Measurements from ENCODE around the gene FAIM2.

The FAIM2 gene

GRCh38 chr12:49824895-49825294 is 78.8 kb downstream of the FAIM2 start:
- H3K9me3 ChIP-seq (ENCODE audit: control insufficient read depth, low read length): no peaks in the 10 kb centered on the region
- H3K36me3 ChIP-seq (ENCODE audit: control insufficient read depth, insufficient read depth, low read length): no peaks in the 10 kb centered on the region
- H3K4me3 ChIP-seq (ENCODE audit: insufficient read depth, low read depth, low read length): no peak overlapping the region
- H3K4me1 ChIP-seq (ENCODE audit: control insufficient read depth, insufficient read depth, low read length): peaks cover 22% of the 10 kb centered on the region
- H3K27me3 ChIP-seq (ENCODE audit: control insufficient read depth, insufficient read depth, low read length, poor library complexity, severe bottlenecking): no peaks in the 10 kb centered on the region
- no peak overlapping the region for H3K27ac ChIP-seq (ENCODE audit: insufficient read depth, low read depth, low read length, poor library complexity, severe bottlenecking)
- WGBS, 2 experiments: 91% methylated on average over 4 of the region's 4 CpGs

- 94% methylated on average over 8 of the region's 8 CpGs for WGBS, 2 experiments
- Histone ChIP-seq H3K9me3 (ENCODE audit: control insufficient read depth, low read length) (no peaks in the 10 kb centered on the region), H3K4me1 (ENCODE audit: control insufficient read depth, insufficient read depth, low read length) (peaks cover 22% of the 10 kb centered on the region), H3K27me3 (ENCODE audit: control insufficient read depth, insufficient read depth, low read length, poor library complexity, severe bottlenecking) (no peaks in the 10 kb centered on the region), H3K27ac (ENCODE audit: insufficient read depth, low read depth, low read length, poor library complexity, severe bottlenecking) (no peak overlapping the region), H3K4me3 (ENCODE audit: insufficient read depth, low read depth, low read length) (no peak overlapping the region), H3K36me3 (ENCODE audit: control insufficient read depth, insufficient read depth, low read length) (no peaks in the 10 kb centered on the region)
Measured at GRCh38 chr12:49824416-49824815, 79.3 kb downstream of the FAIM2 start.

- H3K9me3 ChIP-seq (ENCODE audit: control insufficient read depth, low read length): no peaks in the 10 kb centered on the region
- H3K4me3 ChIP-seq (ENCODE audit: insufficient read depth, low read depth, low read length): no peak overlapping the region
- H3K27ac ChIP-seq (ENCODE audit: insufficient read depth, low read depth, low read length, poor library complexity, severe bottlenecking): no peak overlapping the region
- H3K27me3 ChIP-seq (ENCODE audit: control insufficient read depth, insufficient read depth, low read length, poor library complexity, severe bottlenecking): no peaks in the 10 kb centered on the region
- WGBS, 2 experiments: 92 to 95% methylated on average over 6 of the region's 6 CpGs
- H3K36me3 ChIP-seq (ENCODE audit: control insufficient read depth, insufficient read depth, low read length): no peaks in the 10 kb centered on the region
- H3K4me1 ChIP-seq (ENCODE audit: control insufficient read depth, insufficient read depth, low read length): peaks cover 22% of the 10 kb centered on the region
Measured at GRCh38 chr12:49823951-49824350, 79.7 kb downstream of the FAIM2 start.

GRCh38 chr12:49823350-49823749 is 80.3 kb downstream of the FAIM2 start:
- whole genome bisulfite sequencing, 2 experiments: 90 to 100% methylated on average over 1 of the region's 1 CpG
- no peak overlapping the region for H3K4me3 ChIP-seq (ENCODE audit: insufficient read depth, low read depth, low read length)
- peaks cover 22% of the 10 kb centered on the region for H3K4me1 ChIP-seq (ENCODE audit: control insufficient read depth, insufficient read depth, low read length)
- no peak overlapping the region for H3K27ac ChIP-seq (ENCODE audit: insufficient read depth, low read depth, low read length, poor library complexity, severe bottlenecking)
- H3K36me3 ChIP-seq (ENCODE audit: control insufficient read depth, insufficient read depth, low read length): no peaks in the 10 kb centered on the region
- no peaks in the 10 kb centered on the region for H3K9me3 ChIP-seq (ENCODE audit: control insufficient read depth, low read length)
- no peaks in the 10 kb centered on the region for H3K27me3 ChIP-seq (ENCODE audit: control insufficient read depth, insufficient read depth, low read length, poor library complexity, severe bottlenecking)

GRCh38 chr12:49821373-49822287 is 82.1 kb downstream of the FAIM2 start:
- Histone ChIP-seq H3K27me3 (ENCODE audit: control insufficient read depth, insufficient read depth, low read length, poor library complexity, severe bottlenecking) (no peaks in the 10 kb centered on the region), H3K4me3 (ENCODE audit: insufficient read depth, low read depth, low read length) (no peak overlapping the region), H3K36me3 (ENCODE audit: control insufficient read depth, insufficient read depth, low read length) (no peaks in the 10 kb centered on the region), H3K27ac (ENCODE audit: insufficient read depth, low read depth, low read length, poor library complexity, severe bottlenecking) (no peak overlapping the region), H3K4me1 (ENCODE audit: control insufficient read depth, insufficient read depth, low read length) (peaks cover 16% of the 10 kb centered on the region), H3K9me3 (ENCODE audit: control insufficient read depth, low read length) (no peaks in the 10 kb centered on the region)
- WGBS, 2 experiments: 87% methylated on average over 10 of the region's 10 CpGs

GRCh38 chr12:49819786-49820185 is 83.9 kb downstream of the FAIM2 start:
- H3K27ac ChIP-seq (ENCODE audit: insufficient read depth, low read depth, low read length, poor library complexity, severe bottlenecking): no peak overlapping the region
- H3K4me3 ChIP-seq (ENCODE audit: insufficient read depth, low read depth, low read length): no peak overlapping the region
- no peaks in the 10 kb centered on the region for H3K27me3 ChIP-seq (ENCODE audit: control insufficient read depth, insufficient read depth, low read length, poor library complexity, severe bottlenecking)
- no peaks in the 10 kb centered on the region for H3K9me3 ChIP-seq (ENCODE audit: control insufficient read depth, low read length)
- H3K4me1 ChIP-seq (ENCODE audit: control insufficient read depth, insufficient read depth, low read length): no peaks in the 10 kb centered on the region
- H3K36me3 ChIP-seq (ENCODE audit: control insufficient read depth, insufficient read depth, low read length): no peaks in the 10 kb centered on the region
- 91 to 97% methylated on average over 2 of the region's 2 CpGs for WGBS, 2 experiments

- Histone ChIP-seq H3K4me3 (ENCODE audit: insufficient read depth, low read depth, low read length) (no peak overlapping the region), H3K36me3 (ENCODE audit: control insufficient read depth, insufficient read depth, low read length) (no peaks in the 10 kb centered on the region), H3K4me1 (ENCODE audit: control insufficient read depth, insufficient read depth, low read length) (no peaks in the 10 kb centered on the region), H3K27me3 (ENCODE audit: control insufficient read depth, insufficient read depth, low read length, poor library complexity, severe bottlenecking) (no peaks in the 10 kb centered on the region), H3K9me3 (ENCODE audit: control insufficient read depth, low read length) (no peaks in the 10 kb centered on the region), H3K27ac (ENCODE audit: insufficient read depth, low read depth, low read length, poor library complexity, severe bottlenecking) (no peak overlapping the region)
- WGBS, 2 experiments: 84 to 93% methylated on average over 7 of the region's 7 CpGs
Measured at GRCh38 chr12:49818241-49818895, 85.3 kb downstream of the FAIM2 start.

Data from ectodermal cell (in vitro differentiated cells).